Esophagus muscularis mucosa (tissue), 4 donors: ENCODE results near the gene DGCR8. TPM values are rescaled to one million over a fixed set of nuclear protein-coding genes. Genes with fewer than 3 reads are reported as not detected.
"Not testable (repeated sequence)": the region's sequence is repeated elsewhere in the genome, so short reads cannot be mapped to it uniquely, and the experiment has no call there.

ENCODE experiments used
- DNase-seq: peaks from one replicate; pipeline ENCODE4 v3.0.0-alpha.2; 2017; ENCODE audit errors: extremely low spot score
- H3K27ac ChIP-seq, 4 donors: fragments of 200-600 bp; sonication (generic); replicated peaks in 1 of 4; 1 replicate in 3 of 4; 2 replicates in 1 of 4; pipeline ENCODE4 v1.5.1; 2016 to 2019; ENCODE audit warnings: mild to moderate bottlenecking in 1 of 4
- H3K27me3 ChIP-seq, 4 donors: fragments of 200-600 bp; sonication (generic); one replicate each; pipeline versions ENCODE4 v1.5.1 to v1.6.0; 2016 to 2019
- H3K36me3 ChIP-seq, 4 donors: fragments of 200-600 bp; sonication (generic); one replicate each; pipeline ENCODE4 v1.5.1; 2016 to 2019
- H3K4me1 ChIP-seq, 4 donors: fragments of 200-600 bp; sonication (generic); one replicate each; pipeline ENCODE4 v1.5.1; 2016 to 2019
- H3K4me3 ChIP-seq, 4 donors: fragments of 200-600 bp; sonication (generic); 1 replicate in 2 of 4; 2 replicates in 2 of 4; pipeline ENCODE4 v1.5.1; 2016 to 2019; ENCODE audit warnings: mild to moderate bottlenecking in 4 of 4, moderate library complexity in 1 of 4
- H3K9me3 ChIP-seq, 4 donors: fragments of 200-600 bp; sonication (generic); 1 replicate in 3 of 4; 2 replicates in 1 of 4; pipeline ENCODE4 v1.5.1; 2016 to 2019
- CTCF ChIP-seq, 3 experiments: fragments of 200-600 bp in 2 of 3; fragments of 450-650 bp in 1 of 3; sonication (generic) in 2 of 3; IDR thresholded peaks; one replicate each; pipeline ENCODE4 v1.5.1; 2017 to 2019; ENCODE audit warnings: antibody characterized with exemption in 3 of 3, mild to moderate bottlenecking in 2 of 3, moderate library complexity in 1 of 3
- EP300 ChIP-seq: sonication (generic); formaldehyde crosslinking; IDR thresholded peaks from one replicate; pipeline ENCODE4 v1.6.1; 2017; ENCODE audit warnings: antibody characterized with exemption
- POLR2A ChIP-seq: fragments of 450-650 bp; IDR thresholded peaks from one replicate; pipeline ENCODE4 v1.6.1; 2017; ENCODE audit warnings: antibody characterized with exemption, moderate library complexity, mild to moderate bottlenecking, low read depth
- POLR2AphosphoS5 ChIP-seq, 2 donors: sonication (generic); formaldehyde crosslinking; IDR thresholded peaks; one replicate each; pipeline ENCODE4 v1.6.1; 2017; ENCODE audit warnings: antibody characterized with exemption in 2 of 2
- WGBS: methylation state at CpG from one replicate; pipeline ENCODE4 v1.1.5; 2018; 5-methylcytosine and 5-hydroxymethylcytosine counted together
- intact Hi-C: fragments of 100-400 bp; cut with DNase I; formaldehyde crosslinking; loops from one replicate; pipeline ENCODE4 v1.15.1; 2023
- small RNA-seq, 3 donors: library from RNA; depleted of rRNA; stranded (forward); fragments of <200 nt; gene quantifications; one replicate each; pipeline ENCODE3, GENCODE V24; 2016
- total RNA-seq, 4 donors: library from RNA; depleted of rRNA; stranded (reverse); fragments of >200 nt; gene quantifications; one replicate each; pipeline versions ENCODE4 v1.1.0 to v1.2.1, GENCODE V29; 2016

The DGCR8 gene
- total RNA-seq, 4 donors from 2014 or later: 16.9 to 26.6 (median 19.6) TPM

DNA sequence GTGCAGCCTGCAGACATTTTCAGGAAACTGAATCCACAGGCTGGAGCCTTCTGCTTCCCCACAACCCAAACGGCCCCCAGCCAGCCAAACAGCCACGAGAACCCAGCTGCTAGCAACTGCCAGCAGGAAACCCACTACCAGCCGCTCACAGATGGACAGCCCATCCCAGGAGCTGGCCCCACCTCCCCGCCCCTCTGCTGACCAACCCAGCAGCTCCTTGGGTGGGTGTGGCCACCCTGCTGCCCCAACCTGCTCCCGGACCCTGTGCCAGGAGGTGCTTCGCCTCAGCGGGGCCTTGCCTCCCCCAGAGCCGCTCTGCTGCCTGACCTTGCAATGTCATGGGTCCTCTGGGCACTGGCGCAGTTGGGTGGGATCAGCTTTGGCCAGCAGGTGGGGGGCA lies 79.0 kb downstream of the DGCR8 start:
- intact Hi-C loops: loop anchor here (5.0 kb wide), 1 partner anchor 108 kb away; the partner anchor contains the start of gene RTN4R
- Histone ChIP-seq H3K9me3 (no peaks in the 10 kb centered on the region), H3K4me3 (no peak overlapping the region), H3K4me1 (peaks cover 3 to 12% (median 8%) of the 10 kb centered on the region in 4 donors), H3K36me3 (no peaks in the 10 kb centered on the region), H3K27ac (no peak overlapping the region), H3K27me3 (peaks cover 0 to 50% (median 4%) of the 10 kb centered on the region in 4 donors)
- no peak for DNase-seq
- no peak for TF ChIP-seq POLR2AphosphoS5 (IDR thresholded peaks at IDR 0.05)
- no peak for TF ChIP-seq EP300
- 53% methylated on average over 3 of the region's 9 CpGs for WGBS

GRCh38 chr22:20159531-20159930 lies 79.5 kb downstream of the DGCR8 start:
- WGBS: 100% methylated on average over 1 of the region's 14 CpGs
- H3K27me3 ChIP-seq: peaks cover 0 to 45% (median 4%) of the 10 kb centered on the region in 4 donors
- H3K4me1 ChIP-seq: peaks cover 3 to 12% (median 8%) of the 10 kb centered on the region in 4 donors
- H3K27ac ChIP-seq, DNase-seq, H3K9me3 ChIP-seq, H3K4me3 ChIP-seq, H3K36me3 ChIP-seq: not testable (repeated sequence)
- intact Hi-C loops: loop anchor here (5.0 kb wide), 1 partner anchor 108 kb away; the partner anchor contains the start of gene RTN4R

GRCh38 chr22:20160041-20160440 lies 80.0 kb downstream of the DGCR8 start:
- no peak for TF ChIP-seq EP300
- TF ChIP-seq POLR2A: no peak
- TF ChIP-seq CTCF (IDR thresholded peaks at IDR 0.05): no peak
- TF ChIP-seq POLR2AphosphoS5 (IDR thresholded peaks at IDR 0.05): no peak

More at GRCh38 chr22:20160041-20160440, 80.0 kb downstream of the DGCR8 start:
- H3K27me3 ChIP-seq: peaks cover 0 to 40% (median 3%) of the 10 kb centered on the region in 4 donors
- no peak for DNase-seq
- intact Hi-C loops: no loop called here
- no peak overlapping the region for H3K27ac ChIP-seq
- no peak overlapping the region for H3K4me3 ChIP-seq
- peaks cover 3 to 12% (median 5%) of the 10 kb centered on the region in 4 donors for H3K4me1 ChIP-seq
- WGBS: 78% methylated on average over 8 of the region's 10 CpGs
- no peaks in the 10 kb centered on the region for H3K9me3 ChIP-seq
- no peaks in the 10 kb centered on the region for H3K36me3 ChIP-seq

Small RNAs within 50 kb of the gene (small RNA-seq; reads per million reads assigned to genes)
- gene MIR185 (0.83 to 2.0 (median 1.5) reads per million in 3 donors), gene MIR6816 (0 to 0.17 (median 0) reads per million in 3 donors), gene RF00017 (0 reads per million in 3 donors), gene RF00599 (0 reads per million in 3 donors)

Other genes starting within 250 kb of the DGCR8 start
- gene GNB1L, start 225.4 kb upstream of the DGCR8 start, total RNA-seq: 1 to 10 TPM; 4.6 to 8.7 (median 6.8) TPM
- 10 to 100 TPM in 2 of 4 donors, 1 to 10 TPM in 2; 5.6 to 14.8 (median 11.1) TPM for gene RTL10, start 225.4 kb upstream of the DGCR8 start, total RNA-seq
- 100 to 1,000 TPM; 141 to 231 (median 196) TPM for gene COMT, start 138.5 kb upstream of the DGCR8 start, total RNA-seq
- 10 to 100 TPM; 12.9 to 27.2 (median 23.9) TPM for gene TXNRD2, start 138.4 kb upstream of the DGCR8 start, total RNA-seq
- 10 to 100 TPM; 31.1 to 55.8 (median 44.6) TPM for gene ARVCF, start 63.4 kb upstream of the DGCR8 start, total RNA-seq
- 10 to 100 TPM; 37.1 to 44.4 (median 42.3) TPM for gene TANGO2, start 59.1 kb upstream of the DGCR8 start, total RNA-seq
- 100 to 1,000 TPM; 116 to 180 (median 140) TPM for gene RANBP1, start 35.9 kb downstream of the DGCR8 start, total RNA-seq
- 10 to 100 TPM; 34.0 to 36.7 (median 35.0) TPM for gene TRMT2A, start 37.0 kb downstream of the DGCR8 start, total RNA-seq
- gene ZDHHC8, start 51.6 kb downstream of the DGCR8 start, total RNA-seq: 10 to 100 TPM; 11.8 to 33.2 (median 23.8) TPM
- 1 to 10 TPM in 1 of 4 donors, under 1 TPM in 3; 0.17 to 1.4 (median 0.64) TPM for gene CCDC188, start 70.8 kb downstream of the DGCR8 start, total RNA-seq
- gene RTN4R, start 188.1 kb downstream of the DGCR8 start, total RNA-seq: 1 to 10 TPM in 2 of 4 donors, not detected in 2; 1.8 to 2.2 TPM
- gene DGCR6L, start 239.8 kb downstream of the DGCR8 start, total RNA-seq: 10 to 100 TPM; 41.5 to 73.0 (median 52.9) TPM